Measurements from ENCODE around the gene PIP4K2C.

PIP4K2C gene

DNA sequence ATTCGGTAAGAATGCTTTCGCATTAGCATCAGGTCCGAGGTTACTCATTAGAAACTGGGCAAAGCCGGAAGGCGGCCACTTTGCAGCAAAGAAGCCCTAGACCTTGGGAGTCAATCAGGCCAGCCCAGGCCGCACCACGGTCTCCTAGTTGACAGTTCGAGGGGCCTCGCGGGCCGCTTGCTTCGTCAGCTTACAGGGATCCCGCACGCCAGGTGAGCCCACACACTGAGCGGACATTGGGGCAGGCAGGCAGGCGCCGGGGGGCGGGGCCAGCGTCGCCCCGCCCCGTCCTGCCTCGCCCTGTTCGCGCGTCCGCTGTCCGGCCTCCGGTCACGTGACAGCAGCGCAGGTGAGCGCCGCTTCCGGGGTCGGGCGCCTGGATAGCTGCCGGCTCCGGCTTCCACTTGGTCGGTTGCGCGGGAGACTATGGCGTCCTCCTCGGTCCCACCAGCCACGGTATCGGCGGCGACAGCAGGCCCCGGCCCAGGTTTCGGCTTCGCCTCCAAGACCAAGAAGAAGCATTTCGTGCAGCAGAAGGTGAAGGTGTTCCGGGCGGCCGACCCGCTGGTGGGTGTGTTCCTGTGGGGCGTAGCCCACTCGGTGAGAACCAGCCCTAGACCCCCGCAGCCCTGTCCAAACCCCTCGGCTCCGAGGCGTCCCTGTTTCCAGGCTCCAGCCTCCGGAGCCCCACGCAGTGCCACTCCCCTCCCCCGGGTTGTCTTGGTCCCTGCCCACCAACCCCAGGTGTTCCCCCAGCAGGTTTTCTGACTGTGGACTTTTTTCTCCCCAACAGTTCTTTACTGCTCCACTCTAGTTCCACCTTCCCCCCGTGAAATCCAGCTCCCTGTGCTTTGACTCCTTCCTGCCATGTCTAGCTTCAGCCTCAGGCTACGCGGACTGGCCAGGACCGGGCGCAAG is at the start of gene PIP4K2C:
PIP4K2C (plus strand) TSS at position 329 of the 918 bp plus-strand sequence; CDS start at position 427, 98 bp downstream.
- in situ Hi-C loops (cut with MboI; ENCODE audit: low sequenced_read_pairs), result no loop called here

DNA sequence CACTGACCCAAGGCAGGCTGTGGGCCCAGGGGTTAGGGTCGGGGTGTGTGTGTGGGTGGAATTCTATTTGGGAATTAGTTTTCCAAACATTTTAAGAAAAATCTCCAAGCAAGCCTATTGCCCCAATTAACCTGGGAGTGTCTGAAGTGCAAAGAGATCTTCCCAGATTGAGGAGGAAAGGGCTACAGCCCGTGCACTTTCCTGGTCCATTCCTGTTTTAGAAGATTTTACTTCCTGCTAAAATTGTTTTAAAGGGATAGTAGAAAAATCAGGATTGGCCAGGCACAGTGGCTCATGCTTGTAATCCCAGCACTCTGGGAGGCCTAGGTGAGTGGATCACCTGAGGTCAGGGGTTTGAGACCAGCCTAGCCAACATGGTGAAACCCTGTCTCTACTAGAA is 49.3 kb upstream of the PIP4K2C start:
- in situ Hi-C loops (cut with MboI; ENCODE audit: low sequenced_read_pairs), result no loop called here

DNA sequence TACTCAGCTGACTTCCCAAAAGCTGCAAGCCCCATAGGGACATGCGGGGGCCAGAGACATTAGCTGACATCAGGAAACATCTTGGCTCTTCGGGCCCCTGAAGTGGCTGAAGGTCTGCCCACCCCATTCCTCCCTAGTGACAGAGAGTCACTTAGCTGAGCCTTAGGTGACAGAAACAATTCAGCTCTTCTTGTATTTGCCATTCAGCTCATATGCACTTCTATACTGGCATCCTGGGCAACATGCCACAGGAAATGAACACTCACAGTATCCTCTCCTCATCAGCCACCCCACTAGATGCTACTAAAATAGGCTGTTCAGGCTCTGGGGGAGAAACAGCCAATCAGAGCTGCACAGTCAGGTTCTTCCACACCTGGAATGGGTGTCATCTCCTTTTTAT is 47.4 kb upstream of the PIP4K2C start:
- in situ Hi-C loops (cut with MboI; ENCODE audit: low sequenced_read_pairs), result no loop called here

DNA sequence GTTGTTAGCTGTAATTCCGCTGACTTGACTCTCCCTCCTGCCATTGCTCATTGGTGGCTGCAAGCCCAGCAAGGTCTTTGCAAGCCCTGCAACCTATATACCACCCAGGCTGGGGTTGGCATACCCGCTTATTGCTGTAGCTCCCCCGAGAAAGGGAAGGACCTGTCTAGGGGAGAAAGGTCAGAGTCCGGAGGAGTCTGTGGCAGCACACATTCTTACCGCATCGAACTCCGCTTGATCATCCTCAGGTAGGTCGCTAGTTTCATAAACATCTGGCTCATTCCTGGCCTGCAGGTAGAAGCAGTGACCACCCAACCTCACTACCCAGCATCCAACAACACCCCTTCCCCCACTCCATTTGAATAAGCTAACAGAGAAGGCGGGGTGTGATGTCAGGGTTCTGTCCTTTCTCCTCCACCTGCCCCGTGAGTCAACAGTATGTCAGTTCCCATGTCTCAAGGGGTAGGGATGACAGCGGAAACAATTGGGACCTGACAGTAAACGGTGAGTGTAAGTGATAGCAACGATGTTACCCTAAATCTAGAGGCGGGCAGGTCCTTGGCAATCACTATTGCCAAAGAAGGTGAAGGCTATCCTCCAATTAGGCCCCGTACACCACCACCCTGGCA is 45.1 kb upstream of the PIP4K2C start:
- in situ Hi-C loops (cut with MboI; ENCODE audit: low sequenced_read_pairs), result no loop called here

GRCh38 chr12:57546438-57547287 is 44.3 kb upstream of the PIP4K2C start, which contains the start of gene DCTN2:
DCTN2 (minus strand) TSS chr12:57547192; CDS start chr12:57547063, 129 bp downstream.
- in situ Hi-C loops (cut with MboI; ENCODE audit: low sequenced_read_pairs), result no loop called here

DNA sequence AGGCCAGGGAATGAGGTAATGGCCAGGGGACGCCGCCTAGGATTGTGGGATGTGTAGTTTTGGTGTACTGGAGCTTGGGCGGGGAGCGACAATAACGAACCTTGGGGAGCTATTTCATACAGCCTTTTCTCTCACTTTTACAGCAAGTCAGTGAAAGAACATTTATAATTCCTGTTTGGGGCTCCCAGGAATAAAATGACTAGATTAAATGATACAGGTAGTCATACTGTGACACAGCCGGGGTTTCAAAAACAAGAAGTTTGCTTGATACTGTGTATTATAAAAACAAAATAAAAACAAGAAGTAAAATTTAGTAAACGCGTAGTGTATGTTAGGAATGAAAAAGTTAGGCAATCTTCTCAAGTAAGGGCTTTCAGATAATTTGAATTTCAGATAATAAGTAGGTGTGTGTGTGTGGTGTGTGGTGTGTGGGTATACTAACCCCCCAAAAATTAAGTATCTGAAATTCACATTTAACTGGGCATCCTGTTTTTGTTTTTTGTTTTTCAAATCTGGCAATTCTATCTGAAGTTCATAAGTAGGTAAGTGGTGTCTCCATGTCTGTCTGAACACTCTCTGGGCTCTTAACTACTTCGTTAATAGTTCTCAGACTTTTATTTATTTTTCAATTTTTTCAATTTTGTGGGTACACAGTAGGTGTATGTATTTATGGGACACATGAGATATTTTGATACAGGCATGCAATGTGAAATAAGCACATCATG is 43.5 kb upstream of the PIP4K2C start:
- in situ Hi-C loops (cut with MboI; ENCODE audit: low sequenced_read_pairs), result no loop called here

DNA sequence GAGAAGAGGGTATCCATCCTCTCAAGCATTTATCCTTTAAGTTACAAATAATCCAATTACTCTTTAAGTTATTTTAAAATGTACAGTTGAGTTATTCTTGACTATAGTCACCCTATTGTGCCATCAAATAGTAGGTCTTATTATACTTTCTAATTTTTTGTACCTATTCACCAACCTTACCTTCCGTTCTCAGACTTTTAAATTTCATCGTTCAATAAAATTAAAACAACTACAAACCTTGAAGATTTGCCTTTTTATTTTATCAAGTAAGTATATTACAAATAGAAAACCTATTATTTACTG is 43.0 kb upstream of the PIP4K2C start:
- in situ Hi-C loops (cut with MboI; ENCODE audit: low sequenced_read_pairs), result no loop called here

GRCh38 chr12:57548488-57548887 is 42.5 kb upstream of the PIP4K2C start:
- in situ Hi-C loops (cut with MboI; ENCODE audit: low sequenced_read_pairs), result no loop called here

- in situ Hi-C loops (cut with MboI; ENCODE audit: low sequenced_read_pairs), result no loop called here
Measured at GRCh38 chr12:57549203-57549908, 41.6 kb upstream of the PIP4K2C start.

GRCh38 chr12:57549909-57550640 is 40.9 kb upstream of the PIP4K2C start, which contains the start of gene KIF5A:
KIF5A (plus strand) TSS chr12:57550044; CDS start chr12:57550272, 228 bp downstream.
- in situ Hi-C loops (cut with MboI; ENCODE audit: low sequenced_read_pairs), result no loop called here

DNA sequence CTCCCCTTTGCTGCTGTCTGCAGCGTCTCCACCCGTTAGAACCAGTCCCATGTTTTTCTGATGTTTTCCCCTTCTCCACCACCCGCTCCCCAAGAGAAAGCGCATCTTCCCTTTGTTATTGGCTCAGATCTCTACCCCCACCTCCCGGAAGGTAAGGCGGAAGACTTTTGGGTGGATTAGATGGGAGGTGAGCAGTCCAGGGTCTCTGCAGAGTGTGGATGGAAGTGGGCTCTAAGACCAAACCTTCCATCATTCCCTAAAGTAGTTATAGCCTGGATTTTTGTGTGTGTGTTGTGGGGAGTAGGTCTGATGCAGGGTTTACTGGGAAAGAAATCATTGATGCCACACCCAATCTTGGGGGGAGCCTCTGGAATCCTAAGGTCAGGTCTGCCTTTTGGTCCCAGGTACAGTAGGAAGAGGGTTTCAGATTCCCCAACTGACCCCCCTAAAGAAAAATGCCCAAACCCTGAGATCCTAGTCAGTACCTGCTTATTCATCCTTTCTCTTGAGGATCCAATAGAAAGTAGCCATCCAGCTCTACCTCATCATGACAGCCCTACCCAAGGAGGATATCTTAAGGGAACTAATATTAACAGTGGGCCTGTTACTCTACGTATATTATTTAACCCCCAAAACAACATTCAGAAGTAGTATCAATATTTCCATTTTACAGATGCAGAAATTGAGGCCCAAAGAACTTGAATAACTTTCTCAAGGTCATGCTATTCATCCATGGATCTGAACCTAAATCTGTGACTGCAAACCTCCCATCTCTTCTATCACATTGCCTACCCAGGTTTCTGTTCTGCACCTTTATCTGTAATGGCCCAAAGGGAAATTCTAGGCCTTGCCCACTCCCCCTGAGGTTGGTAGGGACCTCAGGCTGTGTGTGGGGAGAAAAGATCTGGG is 40.1 kb upstream of the PIP4K2C start:
- in situ Hi-C loops (cut with MboI; ENCODE audit: low sequenced_read_pairs), result no loop called here

GRCh38 chr12:57551637-57552305 is 39.2 kb upstream of the PIP4K2C start:
- in situ Hi-C loops (cut with MboI; ENCODE audit: low sequenced_read_pairs), result no loop called here

DNA sequence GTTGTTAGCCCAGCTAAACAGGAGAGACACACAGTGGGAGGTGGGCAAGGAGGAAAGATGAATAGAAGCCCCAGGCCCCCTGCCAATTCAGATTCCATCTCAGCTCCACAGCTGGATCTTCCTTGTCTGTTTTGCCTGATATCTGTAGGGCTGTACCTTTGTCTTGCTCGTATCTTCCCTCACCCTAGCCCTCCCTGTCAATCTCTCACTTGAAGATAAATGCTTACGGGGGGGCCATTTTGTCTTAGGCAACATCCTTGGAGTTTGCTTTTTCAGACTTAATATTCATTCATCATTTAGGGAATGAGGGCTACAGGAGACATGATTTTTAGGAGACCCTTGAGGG is 38.7 kb upstream of the PIP4K2C start:
- in situ Hi-C loops (cut with MboI; ENCODE audit: low sequenced_read_pairs), result no loop called here

GRCh38 chr12:57552835-57553313 is 38.1 kb upstream of the PIP4K2C start:
- in situ Hi-C loops (cut with MboI; ENCODE audit: low sequenced_read_pairs), result no loop called here

GRCh38 chr12:57553343-57554202 is 37.4 kb upstream of the PIP4K2C start:
- in situ Hi-C loops (cut with MboI; ENCODE audit: low sequenced_read_pairs), result no loop called here

GRCh38 chr12:57554453-57554852 is 36.5 kb upstream of the PIP4K2C start:
- in situ Hi-C loops (cut with MboI; ENCODE audit: low sequenced_read_pairs), result no loop called here

- in situ Hi-C loops (cut with MboI; ENCODE audit: low sequenced_read_pairs), result no loop called here
Measured at GRCh38 chr12:57554897-57555296, 36.1 kb upstream of the PIP4K2C start.
